CD4-positive, alpha-beta T cell treated with Interleukin-4 for 4 hours (primary cell): ENCODE data around the gene FCSK.
"Not testable (repeated sequence)": the region's sequence is repeated elsewhere in the genome, so short reads cannot be mapped to it uniquely, and the experiment has no call there.

Experiments
- DNase-seq: peaks from one replicate; pipeline ENCODE4 v3.0.0-alpha.2; 2020

The FCSK gene

GRCh38 chr16:70432356-70432722, 22.1 kb upstream of the FCSK start:
- DNase-seq = no peak

- DNase-seq = no peak
Measured at GRCh38 chr16:70432723-70433457, 21.5 kb upstream of the FCSK start.

DNA sequence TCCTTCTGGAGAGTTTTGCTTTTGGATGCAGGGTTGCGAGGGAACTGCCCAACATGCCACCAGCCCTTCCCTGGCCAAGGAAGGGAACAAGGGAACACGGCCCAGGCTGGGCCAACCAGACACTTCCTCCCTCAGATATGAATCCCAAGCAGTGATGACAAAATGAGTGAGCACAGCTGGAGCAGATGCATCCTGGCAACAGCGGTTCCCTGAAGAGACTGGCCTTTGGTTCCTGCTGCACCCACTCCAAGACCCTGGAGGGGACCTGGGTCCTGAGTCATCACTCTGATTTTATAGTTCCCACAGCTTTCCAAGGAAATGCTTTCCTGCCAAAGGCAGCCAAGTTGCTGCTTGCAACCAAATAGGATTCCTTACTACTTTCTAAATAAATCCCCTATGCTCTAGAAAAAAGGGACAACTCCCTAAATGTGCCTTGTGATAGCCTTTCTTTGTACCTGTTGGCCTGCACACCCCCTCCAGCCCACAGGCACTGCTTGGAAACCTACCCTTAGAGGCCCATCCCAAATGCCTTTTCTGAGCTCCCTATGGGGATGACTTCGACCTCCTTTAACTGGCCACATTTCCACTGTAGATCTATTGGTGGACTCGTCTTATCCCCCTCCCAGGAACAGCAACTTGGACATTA, 20.8 kb upstream of the FCSK start:
- DNase-seq = no peak

- no peak for DNase-seq
Measured at GRCh38 chr16:70434484-70435260, 19.7 kb upstream of the FCSK start.

- DNase-seq = no peak
Measured at GRCh38 chr16:70437017-70437581, 17.3 kb upstream of the FCSK start.

GRCh38 chr16:70437582-70438557, 16.5 kb upstream of the FCSK start:
- DNase-seq = no peak

DNA sequence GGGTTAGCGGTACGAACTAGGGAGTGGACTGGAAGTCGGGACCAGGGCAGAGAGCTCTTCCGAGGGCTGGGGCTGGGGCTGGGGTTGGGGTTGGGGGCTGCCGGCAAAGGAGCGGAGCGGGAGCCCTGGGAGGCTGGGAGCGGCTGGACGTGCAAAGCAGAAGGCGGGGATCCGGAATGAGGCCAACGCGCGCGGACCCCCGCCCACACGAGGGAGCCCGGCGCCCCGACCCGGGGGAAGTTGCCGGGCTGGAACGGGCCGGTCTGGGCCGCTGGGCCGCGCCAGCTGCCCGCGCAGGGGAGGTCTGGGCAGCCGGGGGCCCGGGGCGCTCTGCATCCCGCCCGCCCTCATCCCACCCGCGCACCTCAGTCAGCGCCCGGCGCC, 15.8 kb upstream of the FCSK start:
- no peak for DNase-seq

GRCh38 chr16:70438969-70439862, 15.2 kb upstream of the FCSK start, which contains the start of gene ST3GAL2:
Gene ST3GAL2, minus strand, starts transcription at chr16:70439100. Its CDS starts 40,570 bp downstream, at chr16:70398530.
- peak; percentile 96 for DNase-seq

GRCh38 chr16:70440009-70440692, 14.2 kb upstream of the FCSK start:
- DNase-seq = no peak

DNA sequence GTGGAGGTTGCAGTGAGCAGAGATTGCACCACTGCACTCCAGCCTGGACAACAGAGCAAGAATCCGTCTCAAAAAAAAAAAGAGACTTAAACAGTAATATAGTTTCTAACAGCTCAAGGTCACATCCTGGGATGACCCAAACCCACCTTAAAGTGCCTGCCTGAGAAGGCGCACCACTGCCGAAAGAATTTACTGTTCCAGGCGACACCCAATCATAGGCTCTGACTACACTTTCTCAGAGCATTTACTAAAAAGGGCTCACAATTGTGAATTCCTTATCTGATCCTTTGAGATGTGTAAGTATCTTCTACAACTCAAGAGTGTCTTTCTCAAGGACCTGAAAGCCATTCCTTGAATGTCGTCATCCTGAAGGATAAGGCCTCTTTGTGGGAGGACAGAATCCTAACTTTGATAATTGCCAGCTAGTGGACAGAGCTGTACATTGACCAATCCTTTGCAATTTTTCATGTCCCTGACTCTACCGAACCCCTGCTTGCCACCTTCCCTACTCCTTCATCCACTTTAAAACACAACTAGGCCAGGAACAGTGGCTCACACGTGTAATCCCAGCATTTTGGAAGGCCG, 12.9 kb upstream of the FCSK start:
- no peak for DNase-seq

DNA sequence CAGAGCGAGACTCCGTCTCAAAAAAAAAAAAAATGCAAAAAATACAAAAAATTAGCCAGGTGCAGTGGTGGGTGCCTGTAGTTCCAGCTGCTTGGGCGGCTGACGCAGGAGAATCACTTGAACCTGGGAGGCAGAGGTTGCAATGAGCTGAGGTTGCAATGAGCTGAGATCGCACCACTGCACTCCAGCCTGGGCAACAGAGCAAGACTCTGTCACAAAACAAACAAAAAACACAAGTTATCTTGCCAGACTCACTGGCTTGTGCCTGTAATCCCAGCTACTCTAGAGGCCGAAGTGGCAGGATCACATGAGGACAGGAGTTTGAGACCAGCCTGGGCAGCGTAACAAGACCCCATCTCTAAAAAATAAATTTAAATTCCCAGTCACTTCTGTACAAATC, 12.1 kb upstream of the FCSK start:
- DNase-seq = no peak

- DNase-seq = no peak
Measured at GRCh38 chr16:70444249-70445063, 9.9 kb upstream of the FCSK start.

GRCh38 chr16:70448075-70448474, 6.3 kb upstream of the FCSK start:
- DNase-seq = no peak

DNA sequence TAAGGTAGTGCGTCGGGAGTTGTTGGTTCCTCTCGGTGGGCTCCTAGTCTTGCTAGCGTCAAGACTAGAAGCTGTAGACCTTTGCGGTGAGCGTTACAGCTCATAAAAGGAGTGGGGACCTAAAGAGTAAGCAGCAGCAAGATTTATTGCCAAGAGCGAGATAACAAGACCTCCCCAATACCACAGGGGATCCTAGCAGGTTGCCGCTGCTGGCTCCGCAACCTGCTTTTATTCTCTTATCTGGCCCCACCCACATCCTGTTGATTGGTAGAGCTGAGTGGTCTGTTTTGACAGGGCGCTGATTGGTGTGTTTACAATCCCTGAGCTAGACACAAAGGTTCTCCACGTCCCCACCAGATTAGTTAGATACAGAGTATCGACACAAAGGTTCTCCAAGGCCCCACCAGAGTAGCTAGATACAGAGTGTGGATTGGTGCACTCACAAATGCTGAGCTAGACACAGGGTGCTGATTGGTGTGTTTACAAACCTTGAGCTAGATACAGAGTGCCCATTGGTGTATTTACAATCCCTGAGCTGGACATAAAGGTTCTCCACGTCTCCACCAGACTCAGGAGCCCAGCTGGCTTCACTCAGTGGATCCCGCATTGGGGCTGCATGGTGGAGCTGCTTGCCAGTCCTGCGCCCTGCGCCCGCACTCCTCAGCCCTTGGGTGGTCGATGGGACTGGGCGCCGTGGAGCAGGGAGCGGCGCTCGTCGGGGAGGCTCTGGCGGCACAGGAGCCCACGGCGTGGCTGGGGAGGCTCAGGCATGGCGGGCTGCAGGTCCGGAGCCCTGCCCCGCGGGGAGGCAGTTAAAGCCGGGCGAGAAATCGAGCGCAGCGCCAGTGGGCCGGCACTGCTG, 4.0 kb upstream of the FCSK start:
- not testable (repeated sequence) for DNase-seq

- DNase-seq = not testable (repeated sequence)
Measured at GRCh38 chr16:70451004-70451340, 3.4 kb upstream of the FCSK start.

DNA sequence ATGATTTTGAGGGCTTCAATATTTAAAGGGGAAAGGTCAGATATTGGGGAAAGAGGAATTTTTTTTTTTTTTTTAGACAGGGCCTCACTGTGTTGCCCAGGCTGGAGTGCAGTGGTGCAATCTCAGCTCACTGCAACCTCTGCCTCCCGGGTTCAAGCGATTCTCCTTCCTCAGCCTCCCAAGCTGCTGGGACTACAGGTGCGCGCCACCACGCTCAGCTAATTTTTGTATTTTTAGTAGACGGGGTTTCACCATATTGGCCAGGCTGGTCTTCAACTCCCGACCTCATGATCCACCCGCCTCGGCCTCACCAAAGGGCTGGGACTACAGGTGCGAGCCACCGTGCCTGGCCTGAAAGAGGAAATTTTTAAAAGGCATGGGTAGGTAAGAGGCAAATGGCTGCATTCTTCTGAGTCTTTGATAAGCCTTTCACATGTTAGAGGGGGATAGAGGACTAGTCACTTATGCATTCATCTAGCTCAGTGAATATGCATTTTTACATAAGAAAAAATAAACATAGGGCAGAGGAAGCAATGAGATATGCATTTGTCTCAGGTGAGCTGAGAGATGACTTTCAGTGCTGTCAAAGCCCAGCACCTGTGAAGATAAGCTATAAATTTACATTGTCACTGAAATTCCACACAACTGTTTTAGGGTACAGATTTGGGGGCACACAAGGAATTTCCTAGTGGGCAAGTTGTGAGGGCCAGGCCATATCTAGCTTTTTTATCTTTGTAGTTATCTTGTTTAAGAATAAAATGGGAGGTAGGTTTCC, 1.1 kb upstream of the FCSK start:
- no peak for DNase-seq

- DNase-seq = no peak
Measured at GRCh38 chr16:70453892-70454221, 538 bp upstream of the FCSK start.

GRCh38 chr16:70455910-70456309, 1.5 kb downstream of the FCSK start:
- no peak for DNase-seq
